GM19240 (cell line): Measurements from ENCODE around the gene CC2D1B.
A peak's percentile ranks its signal among the peaks of the same experiment; 100 is the strongest.
"Not testable (repeated sequence)": the region's sequence is repeated elsewhere in the genome, so short reads cannot be mapped to it uniquely, and the experiment has no call there.

Experiments used
- DNase-seq: peaks from one replicate; pipeline ENCODE4 v3.0.0; 2011; ENCODE audit warnings: low spot score; ENCODE audit not compliant: insufficient read length

CC2D1B gene

GRCh38 chr1:52365746-52366516 lies at the start of gene CC2D1B:
CC2D1B (minus strand) TSS chr1:52366205; CDS start chr1:52364620, 1,585 bp downstream.
- peak; percentile 95 for DNase-seq

- no peak for DNase-seq
Measured at GRCh38 chr1:52414942-52415341, 48.9 kb upstream of the CC2D1B start.

- DNase-seq = no peak
Measured at GRCh38 chr1:52413410-52413989, 47.5 kb upstream of the CC2D1B start.

- DNase-seq = no peak
Measured at GRCh38 chr1:52404975-52405338, 39.0 kb upstream of the CC2D1B start.

GRCh38 chr1:52404116-52404974 lies 38.3 kb upstream of the CC2D1B start, which contains the start of the genes ORC1 and PRPF38A:
ORC1 (minus strand) TSS chr1:52404423; CDS start chr1:52402223, 2,200 bp downstream.
PRPF38A (plus strand) TSS chr1:52404602; CDS start chr1:52404750, 148 bp downstream.
- DNase-seq = peak; percentile 92

- peak; percentile 31 for DNase-seq
Measured at GRCh38 chr1:52403566-52404115, 37.6 kb upstream of the CC2D1B start.

- no peak for DNase-seq
Measured at GRCh38 chr1:52402860-52403240, 36.8 kb upstream of the CC2D1B start.

GRCh38 chr1:52400131-52400530 lies 34.1 kb upstream of the CC2D1B start:
- DNase-seq = no peak

GRCh38 chr1:52399629-52400028 lies 33.6 kb upstream of the CC2D1B start:
- no peak for DNase-seq

GRCh38 chr1:52393174-52393573 lies 27.2 kb upstream of the CC2D1B start:
- DNase-seq = no peak

GRCh38 chr1:52386458-52386857 lies 20.5 kb upstream of the CC2D1B start:
- DNase-seq = no peak

GRCh38 chr1:52385376-52385775 lies 19.4 kb upstream of the CC2D1B start:
- no peak for DNase-seq

GRCh38 chr1:52369851-52370250 lies 3.8 kb upstream of the CC2D1B start:
- DNase-seq = not testable (repeated sequence)

GRCh38 chr1:52368383-52369172 lies 2.6 kb upstream of the CC2D1B start:
- no peak for DNase-seq

GRCh38 chr1:52367272-52367671 lies 1.3 kb upstream of the CC2D1B start:
- no peak for DNase-seq

- no peak for DNase-seq
Measured at GRCh38 chr1:52366517-52366827, 467 bp upstream of the CC2D1B start.

- peak; percentile 56 for DNase-seq
Measured at GRCh38 chr1:52365071-52365745, 797 bp downstream of the CC2D1B start.

GRCh38 chr1:52364235-52364839 lies 1.7 kb downstream of the CC2D1B start:
- no peak for DNase-seq

- DNase-seq = no peak
Measured at GRCh38 chr1:52360595-52360968, 5.4 kb downstream of the CC2D1B start.
